ENCODE data around the gene PPEF2.

- TF ChIP-seq CTCF (conservative IDR thresholded peaks at IDR 0.05; ENCODE audit: low read length) (no peak), EZH2phosphoT487 (IDR thresholded peaks at IDR 0.05; ENCODE audit: borderline replicate concordance) (no peak)
Observed at GRCh38 chr4:75858721-75859120, 43.5 kb downstream of the PPEF2 start.
